ENCODE measurements around the gene ZNF443.

ZNF443 gene

DNA sequence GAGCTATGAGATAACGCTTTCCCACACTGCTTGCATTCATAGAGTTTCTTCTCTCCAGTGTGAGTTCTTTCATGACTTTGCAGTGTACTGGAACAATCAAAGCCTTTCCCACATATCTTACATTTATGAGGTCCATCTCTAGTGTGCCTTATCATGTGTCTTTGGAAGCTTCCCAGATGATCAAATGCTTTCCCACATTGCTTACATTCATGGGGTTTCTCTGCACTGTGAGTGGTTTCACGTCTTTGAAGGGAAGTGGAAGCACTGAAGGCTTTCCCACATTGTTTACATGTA is 60.4 kb downstream of the ZNF443 start:
- no peak for DNase-seq (ENCODE audit: extremely low read depth, low read depth)
- TF ChIP-seq, protein P1, sequence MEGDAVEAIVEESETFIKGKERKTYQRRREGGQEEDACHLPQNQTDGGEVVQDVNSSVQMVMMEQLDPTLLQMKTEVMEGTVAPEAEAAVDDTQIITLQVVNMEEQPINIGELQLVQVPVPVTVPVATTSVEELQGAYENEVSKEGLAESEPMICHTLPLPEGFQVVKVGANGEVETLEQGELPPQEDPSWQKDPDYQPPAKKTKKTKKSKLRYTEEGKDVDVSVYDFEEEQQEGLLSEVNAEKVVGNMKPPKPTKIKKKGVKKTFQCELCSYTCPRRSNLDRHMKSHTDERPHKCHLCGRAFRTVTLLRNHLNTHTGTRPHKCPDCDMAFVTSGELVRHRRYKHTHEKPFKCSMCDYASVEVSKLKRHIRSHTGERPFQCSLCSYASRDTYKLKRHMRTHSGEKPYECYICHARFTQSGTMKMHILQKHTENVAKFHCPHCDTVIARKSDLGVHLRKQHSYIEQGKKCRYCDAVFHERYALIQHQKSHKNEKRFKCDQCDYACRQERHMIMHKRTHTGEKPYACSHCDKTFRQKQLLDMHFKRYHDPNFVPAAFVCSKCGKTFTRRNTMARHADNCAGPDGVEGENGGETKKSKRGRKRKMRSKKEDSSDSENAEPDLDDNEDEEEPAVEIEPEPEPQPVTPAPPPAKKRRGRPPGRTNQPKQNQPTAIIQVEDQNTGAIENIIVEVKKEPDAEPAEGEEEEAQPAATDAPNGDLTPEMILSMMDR (IDR thresholded peaks at IDR 0.05; ENCODE audit: low read depth, low read length) = no peak

DNA sequence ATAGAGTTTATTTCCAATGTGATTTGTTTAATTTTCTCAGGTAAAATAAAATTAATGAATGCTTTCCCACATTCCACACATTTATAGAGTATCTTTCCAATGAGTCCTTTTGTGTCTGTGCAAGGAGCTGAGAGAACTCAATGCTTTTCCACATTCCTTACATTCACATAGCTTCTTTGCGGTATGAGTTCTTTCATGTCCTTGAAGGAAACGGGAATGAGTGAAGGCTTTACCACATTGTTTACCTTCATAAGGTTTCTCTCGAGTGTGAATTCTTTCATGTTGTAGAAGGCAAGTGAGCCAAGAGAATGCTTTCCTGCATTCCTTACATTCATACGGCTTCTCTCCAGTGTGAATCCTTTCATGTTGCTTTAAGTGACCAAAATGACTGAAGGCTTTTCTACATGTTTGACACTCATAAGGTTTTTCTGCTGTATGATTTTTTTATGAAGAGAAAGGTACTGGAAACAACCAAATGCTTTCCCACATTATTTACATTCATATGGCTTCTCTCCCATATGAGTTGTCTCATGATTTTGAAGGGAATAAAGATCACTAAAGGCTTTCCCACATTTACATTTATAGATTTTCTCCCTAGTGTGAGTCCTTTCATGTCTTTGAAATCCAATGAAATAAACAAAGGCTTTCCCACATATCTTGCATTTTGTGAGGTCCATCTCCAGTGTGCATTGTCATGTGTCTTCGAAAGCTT is 60.9 kb downstream of the ZNF443 start:
- no peak for DNase-seq (ENCODE audit: extremely low read depth, low read depth)
- TF ChIP-seq, protein P1 (IDR thresholded peaks at IDR 0.05; ENCODE audit: low read depth, low read length) = no peak
